SU-DHL-6 (cell line): ENCODE results near the gene IFITM2.

ENCODE experiments used
- H2AFZ ChIP-seq: fragments of 200-600 bp; sonication (generic); 2 replicates; pipeline ENCODE4 v1.6.1; 2014; ENCODE audit warnings: low read depth, mild to moderate bottlenecking, moderate library complexity, mixed read lengths, antibody characterized with exemption, low read length; ENCODE audit not compliant: severe bottlenecking
- H3F3A ChIP-seq: fragments of 200-600 bp; shearing (Covaris generic); 2 replicates; pipeline ENCODE4 v1.6.0; 2016; ENCODE audit warnings: antibody characterized with exemption, mild to moderate bottlenecking; ENCODE audit not compliant: insufficient read depth
- H3K27ac ChIP-seq: fragments of 200-600 bp; sonication (generic); 2 replicates; pipeline ENCODE4 v1.5.1; 2016; ENCODE audit warnings: low read depth, mild to moderate bottlenecking, low read length, moderate library complexity, mixed read lengths
- H3K27me3 ChIP-seq: fragments of 200-600 bp; sonication (generic), shearing (Covaris generic); 2 replicates; pipeline ENCODE4 v1.6.0; 2014; ENCODE audit warnings: mild to moderate bottlenecking, low read length
- H3K36me3 ChIP-seq: fragments of 200-600 bp; sonication (generic); 2 replicates; pipeline ENCODE4 v1.6.1; 2014; ENCODE audit warnings: mild to moderate bottlenecking, low read length, mixed read lengths
- H3K4me2 ChIP-seq: fragments of 300-600, 200-600 bp; shearing (Covaris generic), sonication (generic); 2 replicates; pipeline ENCODE4 v1.6.0; 2014; ENCODE audit warnings: low read length, low read depth, mild to moderate bottlenecking; ENCODE audit not compliant: poor library complexity, severe bottlenecking
- H3K4me3 ChIP-seq: fragments of 200-600 bp; sonication (generic); 2 replicates; pipeline ENCODE4 v1.5.1; 2014; ENCODE audit warnings: antibody characterized with exemption, low read length, mild to moderate bottlenecking, mixed read lengths; ENCODE audit not compliant: insufficient read depth, poor library complexity, severe bottlenecking
- H3K79me2 ChIP-seq: fragments of 200-600 bp; sonication (generic); 2 replicates; pipeline ENCODE4 v1.6.1; 2014; ENCODE audit warnings: mild to moderate bottlenecking, low read length, moderate library complexity; ENCODE audit not compliant: insufficient read depth
- H3K9ac ChIP-seq: fragments of 200-600 bp; sonication (generic); 2 replicates; pipeline ENCODE4 v1.7.0; 2014; ENCODE audit warnings: mild to moderate bottlenecking, low read length
- H3K9me2 ChIP-seq: fragments of 200-600 bp; sonication (generic); replicated peaks from 2 replicates; pipeline ENCODE4 v1.6.1; 2014; ENCODE audit warnings: low read length; ENCODE audit not compliant: insufficient read depth
- H3K9me3 ChIP-seq: fragments of 200-600 bp; sonication (generic); 2 replicates; pipeline ENCODE4 v1.6.1; 2014; ENCODE audit warnings: low read length, mixed read lengths; ENCODE audit not compliant: insufficient read depth
- H4K20me1 ChIP-seq: fragments of 200-600 bp; sonication (generic); 2 replicates; pipeline ENCODE4 v1.6.1; 2014; ENCODE audit warnings: low read depth, mild to moderate bottlenecking, antibody characterized with exemption, low read length, moderate library complexity, mixed read lengths
- CTCF ChIP-seq: fragments of 200-600 bp; sonication (generic); IDR thresholded peaks from one replicate; pipeline ENCODE4 v1.5.1; 2017; ENCODE audit warnings: antibody characterized with exemption, mild to moderate bottlenecking, low read length, moderate library complexity; ENCODE audit not compliant: insufficient read depth, poor library complexity, severe bottlenecking
- EZH2phosphoT487 ChIP-seq: fragments of 200-600 bp; sonication (generic), shearing (Covaris generic); conservative IDR thresholded peaks from 2 replicates; pipeline ENCODE4 v1.6.1; 2018; ENCODE audit warnings: mild to moderate bottlenecking, antibody characterized with exemption, low read length, moderate library complexity, mixed read lengths

Gene IFITM2

DNA sequence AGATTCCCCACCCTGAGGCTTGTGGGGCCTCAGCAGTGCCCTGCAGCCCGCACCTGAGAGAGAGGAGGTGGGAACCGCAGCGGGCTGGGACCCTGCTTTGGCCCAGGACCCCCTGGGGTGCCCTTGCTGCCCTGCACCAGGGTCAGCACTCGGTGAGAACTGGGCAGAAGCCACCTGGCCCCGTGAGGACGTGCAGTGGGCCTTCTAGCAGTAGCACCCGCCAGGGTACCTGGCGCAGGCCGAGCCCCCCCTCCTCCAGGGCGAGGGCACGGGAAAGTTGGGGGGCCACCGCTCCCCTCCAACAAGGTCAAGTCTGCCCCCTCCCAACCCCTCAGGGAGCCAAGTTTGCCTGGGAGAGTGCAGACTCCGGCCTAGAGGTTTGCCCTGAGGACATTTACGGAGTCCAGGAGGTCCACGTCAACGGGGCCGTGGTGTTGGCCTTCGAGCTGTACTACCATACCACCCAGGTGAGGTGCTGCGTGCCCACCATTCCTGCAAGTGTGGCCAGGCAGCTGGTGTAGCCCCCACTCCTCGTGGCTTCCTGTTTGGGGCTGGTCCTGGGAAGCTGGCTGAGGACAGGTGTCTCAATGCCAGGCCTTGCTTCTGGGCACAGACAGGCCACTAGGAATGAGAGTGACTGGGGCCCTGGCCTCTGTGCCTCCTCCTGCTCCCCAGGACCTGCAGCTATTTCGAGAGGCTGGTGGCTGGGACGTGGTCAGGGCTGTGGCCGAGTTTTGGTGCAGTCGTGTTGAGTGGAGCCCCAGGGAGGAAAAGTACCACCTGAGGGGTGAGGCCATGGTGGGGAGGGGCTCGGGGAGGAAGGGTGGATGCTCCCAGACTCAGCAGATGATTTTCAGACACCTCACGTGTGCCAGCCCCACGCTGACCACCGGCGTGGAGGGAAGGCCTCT is 15.2 kb upstream of the IFITM2 start:
- Histone ChIP-seq H3K79me2 (no peaks in the 10 kb centered on the region), H2AFZ (no peak overlapping the region), H3K27ac (no peak overlapping the region), H3K9me3 (no peaks in the 10 kb centered on the region), H3K4me3 (no peak overlapping the region), H3K9ac (no peak overlapping the region), H4K20me1 (no peaks in the 10 kb centered on the region), H3K36me3 (no peaks in the 10 kb centered on the region), H3K27me3 (no peaks in the 10 kb centered on the region), H3K9me2 (no peaks in the 10 kb centered on the region), H3F3A (no peaks in the 10 kb centered on the region), H3K4me2 (no peak overlapping the region)
- TF ChIP-seq CTCF: no peak
- TF ChIP-seq EZH2phosphoT487: no peak

GRCh38 chr11:293271-293851 is 14.3 kb upstream of the IFITM2 start:
- Histone ChIP-seq H3K4me2 (no peak overlapping the region), H3K36me3 (no peaks in the 10 kb centered on the region), H3K27me3 (no peaks in the 10 kb centered on the region), H2AFZ (no peak overlapping the region), H3K9me2 (no peaks in the 10 kb centered on the region), H3F3A (no peaks in the 10 kb centered on the region), H3K9ac (no peak overlapping the region), H3K79me2 (no peaks in the 10 kb centered on the region), H3K4me3 (no peak overlapping the region), H3K27ac (no peak overlapping the region), H4K20me1 (no peaks in the 10 kb centered on the region), H3K9me3 (no peaks in the 10 kb centered on the region)
- TF ChIP-seq EZH2phosphoT487: no peak
- no peak for TF ChIP-seq CTCF

GRCh38 chr11:293852-294661 is 13.6 kb upstream of the IFITM2 start:
- Histone ChIP-seq H3K36me3 (no peaks in the 10 kb centered on the region), H4K20me1 (no peaks in the 10 kb centered on the region), H3K27me3 (no peaks in the 10 kb centered on the region), H3F3A (no peaks in the 10 kb centered on the region), H3K27ac (no peak overlapping the region), H3K4me2 (no peak overlapping the region), H3K9me3 (no peaks in the 10 kb centered on the region), H3K9me2 (no peaks in the 10 kb centered on the region), H3K79me2 (no peaks in the 10 kb centered on the region), H3K4me3 (no peak overlapping the region), H2AFZ (no peak overlapping the region), H3K9ac (no peak overlapping the region)
- TF ChIP-seq EZH2phosphoT487 (no peak), CTCF (no peak)
